CD1c-positive myeloid dendritic cell (primary cell): Measurements from ENCODE around the gene VDAC2.

Experiments used
- DNase-seq: peaks from one replicate; pipeline ENCODE4 v3.0.0-alpha.2; 2016; ENCODE audit errors: extremely low spot score

The VDAC2 gene

DNA sequence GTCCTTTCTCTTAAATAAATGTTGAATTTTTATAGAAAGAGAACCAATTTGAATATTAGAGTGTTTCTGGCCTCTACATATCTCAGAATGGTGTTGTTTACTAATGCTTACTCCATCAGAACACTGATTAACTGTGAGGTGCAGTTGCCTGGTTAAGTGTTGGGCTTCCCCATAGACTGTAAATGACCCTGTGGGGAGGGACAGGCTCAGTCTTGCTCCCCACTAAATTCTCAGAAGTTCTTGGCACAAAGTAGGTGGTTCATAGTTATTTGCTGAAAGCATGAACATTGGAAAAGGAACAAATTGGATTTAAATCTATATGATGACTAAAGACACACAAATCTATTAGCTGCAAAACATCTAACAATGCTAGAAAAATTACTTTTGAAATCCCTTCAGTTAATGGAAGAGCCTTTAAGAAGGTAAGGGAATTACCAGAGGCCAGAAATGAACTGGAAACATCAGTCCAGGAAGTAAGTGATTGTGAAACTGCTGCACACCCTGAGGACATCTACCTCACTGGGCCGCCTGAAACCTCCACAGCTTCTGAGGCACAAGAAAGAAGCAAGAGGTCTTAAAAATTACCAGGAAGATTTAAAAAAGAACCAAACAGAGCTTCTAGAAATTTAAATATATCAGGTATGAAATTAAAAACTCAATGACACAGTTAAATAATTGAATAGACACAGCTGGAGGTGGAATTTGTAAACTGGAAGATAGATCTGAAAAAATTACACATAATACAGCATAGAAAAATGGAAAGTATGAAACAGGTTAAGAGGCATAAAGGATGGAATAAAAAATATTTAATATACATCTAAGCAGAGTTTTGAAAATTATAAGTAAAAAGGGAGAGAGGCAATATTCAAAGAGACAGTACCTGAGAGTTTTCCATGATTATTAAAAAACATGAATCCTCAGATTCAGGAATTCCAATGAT, 43.0 kb downstream of the VDAC2 start:
- DNase-seq, result no peak

DNA sequence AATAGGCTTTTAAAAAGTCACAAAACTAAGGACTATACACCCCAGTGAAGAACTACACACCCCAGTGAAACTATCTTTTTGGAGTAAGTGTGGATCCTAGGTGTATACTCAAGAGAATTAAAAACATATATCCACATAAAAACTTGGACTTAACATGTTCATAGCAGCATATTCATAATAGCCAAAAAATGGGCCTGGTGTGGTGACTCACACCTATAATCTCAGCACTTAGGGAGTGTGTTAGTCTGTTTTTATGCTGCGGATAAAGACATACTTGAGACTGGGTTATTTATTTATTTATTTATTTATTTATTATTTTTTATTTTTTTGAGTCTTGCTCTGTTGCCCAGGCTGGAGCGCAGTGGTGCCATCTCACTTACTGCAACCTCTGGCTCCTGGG, 44.1 kb downstream of the VDAC2 start:
- DNase-seq, result no peak

DNA sequence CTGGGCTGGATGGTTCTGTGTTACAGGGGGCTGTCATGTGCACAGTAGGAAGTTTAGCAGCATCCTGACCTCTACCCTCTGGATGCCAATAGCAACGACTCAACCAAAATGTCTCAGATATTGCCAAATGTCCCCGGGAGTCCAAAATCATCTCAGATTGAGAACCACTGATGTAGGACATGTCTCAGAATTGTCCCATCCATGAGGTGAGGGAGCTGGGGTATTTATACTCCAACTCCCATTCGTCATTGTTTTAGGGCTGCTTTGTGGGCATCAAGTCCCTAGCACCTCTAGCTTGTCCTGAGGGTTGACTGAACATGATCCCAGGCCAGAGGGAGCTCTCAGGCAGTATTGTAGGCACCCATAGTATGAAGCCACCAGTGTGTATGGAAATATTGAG, 50.4 kb downstream of the VDAC2 start:
- DNase-seq, result no peak

DNA sequence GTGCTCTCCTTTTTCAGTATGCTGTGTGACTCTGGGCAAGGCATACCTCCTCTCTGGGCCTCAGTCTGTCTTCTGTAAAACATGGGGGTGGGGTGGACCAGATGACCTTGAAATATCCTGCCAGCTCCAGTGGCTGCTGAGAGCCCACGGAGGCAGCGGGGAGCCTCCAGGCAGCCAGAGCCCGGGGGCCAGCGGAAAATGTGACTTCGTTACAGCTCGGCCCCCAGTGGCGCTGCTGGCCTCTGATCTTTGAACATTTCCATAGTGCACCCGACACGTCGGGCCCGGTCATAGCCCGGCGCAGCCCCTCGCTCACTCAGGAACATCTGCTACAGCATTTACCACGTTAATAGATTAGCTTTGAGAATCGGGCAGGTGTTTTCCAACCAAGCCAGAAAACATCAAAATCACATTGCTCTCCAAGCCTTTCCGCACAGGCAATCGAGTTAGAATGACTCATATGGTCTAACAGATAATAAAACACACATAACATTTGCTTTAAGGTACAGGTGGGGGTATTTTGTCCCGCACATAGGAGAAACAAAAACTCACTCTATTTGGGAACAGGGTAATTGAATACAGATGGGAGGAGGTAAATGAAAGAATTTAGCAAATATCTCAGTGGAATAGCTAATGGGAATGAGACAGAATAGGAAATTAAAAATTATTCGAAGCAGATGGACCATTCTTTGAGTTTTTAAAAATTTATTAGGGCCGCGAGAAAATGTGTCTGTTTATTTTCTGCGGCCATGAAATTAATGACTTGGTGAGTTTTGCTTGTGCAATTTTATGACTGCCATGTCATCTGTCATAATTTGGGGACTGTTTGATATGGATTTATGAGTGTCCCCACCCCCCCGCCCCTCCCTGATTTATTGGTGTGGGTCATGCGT, 51.5 kb downstream of the VDAC2 start:
- DNase-seq, result no peak

DNA sequence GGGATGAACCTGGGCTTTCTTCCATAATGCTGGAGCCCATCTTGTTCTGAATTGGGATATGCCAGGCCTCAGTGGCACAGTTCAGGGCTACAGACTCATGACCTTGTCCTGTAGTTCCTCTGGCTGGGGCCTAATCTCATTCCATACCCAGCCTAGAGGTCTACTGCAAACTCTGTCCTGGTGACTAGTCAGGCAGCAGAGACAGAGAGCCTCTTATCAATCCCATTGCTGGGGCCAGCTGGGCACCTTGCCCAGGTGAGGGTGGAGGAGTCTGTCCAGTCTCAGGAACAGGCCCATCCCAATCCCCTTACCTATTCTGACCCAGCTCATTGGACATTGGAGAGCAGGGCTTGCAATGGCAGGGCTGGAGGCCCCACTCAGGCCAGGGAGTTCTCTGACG, 53.2 kb downstream of the VDAC2 start:
- DNase-seq, result no peak

DNA sequence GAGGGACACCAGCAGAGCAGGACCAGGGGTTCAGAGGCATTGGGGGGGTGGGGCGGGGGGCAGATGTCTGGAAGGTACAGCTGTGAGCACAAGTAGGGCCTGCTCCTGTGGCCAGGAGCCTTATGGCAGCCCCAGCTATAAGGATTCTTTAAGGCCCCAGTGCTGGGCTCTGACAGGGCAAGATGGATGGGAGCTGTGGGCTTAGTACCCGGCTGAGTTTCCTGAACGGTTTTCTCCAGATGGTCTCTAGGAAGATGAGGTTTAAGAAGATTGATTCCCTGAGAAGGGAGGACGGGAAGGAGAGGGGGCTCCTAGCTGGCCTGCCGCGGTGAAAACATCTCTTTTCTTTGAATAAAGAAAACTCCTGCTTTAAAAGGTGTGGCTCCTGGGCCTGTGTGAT, 55.3 kb downstream of the VDAC2 start:
- no peak for DNase-seq

DNA sequence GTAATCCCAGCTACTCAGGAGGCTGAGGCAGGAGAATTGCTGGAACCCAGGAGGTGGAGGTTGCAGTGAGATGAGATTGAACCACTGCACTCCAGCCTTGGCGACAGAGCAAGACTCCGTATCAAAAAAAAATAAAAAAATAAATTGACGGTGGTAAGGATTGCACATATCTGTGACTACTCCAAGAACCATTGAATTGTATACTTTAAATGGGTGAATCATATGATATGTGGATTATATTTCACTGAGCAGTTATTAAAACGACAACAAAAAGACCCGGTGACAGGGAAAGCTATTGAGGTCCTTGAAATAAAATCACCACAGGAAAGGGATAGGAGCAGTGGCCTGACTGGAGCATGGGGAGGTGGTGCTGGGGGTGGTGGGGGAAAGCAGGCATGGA, 56.3 kb downstream of the VDAC2 start:
- no peak for DNase-seq

DNA sequence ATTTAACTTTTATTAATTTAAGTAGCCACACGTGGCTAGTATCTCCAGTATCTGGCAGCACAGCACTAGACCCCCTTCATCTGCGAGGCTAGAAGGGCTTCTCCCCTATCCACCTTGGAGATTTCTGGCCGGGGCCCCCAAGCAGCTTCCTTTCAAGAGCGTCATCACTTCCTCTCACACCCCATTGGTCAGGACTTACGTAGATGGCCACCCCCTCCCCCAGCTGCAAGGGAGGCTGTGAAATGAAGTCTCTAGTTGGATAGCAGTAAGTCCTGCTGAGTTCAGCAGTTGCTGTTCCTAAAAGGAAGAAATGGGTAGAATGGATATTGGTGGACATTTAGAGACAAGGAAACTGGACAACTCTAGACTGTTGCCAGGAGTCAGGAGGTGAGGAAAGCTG, 59.0 kb downstream of the VDAC2 start:
- no peak for DNase-seq

DNA sequence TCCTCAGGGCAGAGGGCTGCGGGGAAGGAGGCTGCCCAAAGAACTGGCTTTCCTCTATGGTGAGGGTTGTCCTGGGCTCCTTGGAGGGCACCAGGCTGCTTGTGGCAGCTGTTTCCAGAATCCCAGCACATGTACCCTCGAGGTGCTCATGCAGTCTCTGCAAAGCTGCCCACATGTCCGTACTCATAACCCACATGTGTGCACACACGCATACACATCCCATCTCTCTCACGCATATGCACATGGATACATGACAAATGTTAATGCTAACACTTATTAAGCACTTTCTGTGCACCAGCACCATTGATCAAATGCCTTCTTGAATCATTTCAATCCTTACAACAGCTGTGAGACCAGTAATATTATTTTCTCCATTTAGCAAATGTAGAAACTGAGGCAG, 61.5 kb downstream of the VDAC2 start:
- no peak for DNase-seq

DNA sequence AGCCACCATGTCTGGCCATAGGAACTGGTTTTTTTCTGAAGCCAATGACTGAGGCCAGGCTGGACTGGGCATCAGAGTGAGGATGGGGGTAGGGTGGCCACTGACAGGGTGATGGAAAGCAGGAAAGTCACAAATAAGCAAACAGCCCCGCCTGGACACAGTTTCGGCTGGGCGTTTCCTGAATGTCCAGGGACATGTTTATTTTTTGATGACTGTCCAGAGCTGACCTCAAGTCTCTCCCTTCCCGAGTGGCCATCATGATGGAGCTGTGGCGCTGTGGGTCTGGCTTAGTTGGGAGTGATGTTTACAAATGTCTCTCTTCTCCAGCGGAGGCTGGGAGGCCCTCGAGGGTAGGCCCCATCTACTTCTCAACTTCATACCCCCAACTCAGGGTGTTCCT, 62.3 kb downstream of the VDAC2 start:
- no peak for DNase-seq

DNA sequence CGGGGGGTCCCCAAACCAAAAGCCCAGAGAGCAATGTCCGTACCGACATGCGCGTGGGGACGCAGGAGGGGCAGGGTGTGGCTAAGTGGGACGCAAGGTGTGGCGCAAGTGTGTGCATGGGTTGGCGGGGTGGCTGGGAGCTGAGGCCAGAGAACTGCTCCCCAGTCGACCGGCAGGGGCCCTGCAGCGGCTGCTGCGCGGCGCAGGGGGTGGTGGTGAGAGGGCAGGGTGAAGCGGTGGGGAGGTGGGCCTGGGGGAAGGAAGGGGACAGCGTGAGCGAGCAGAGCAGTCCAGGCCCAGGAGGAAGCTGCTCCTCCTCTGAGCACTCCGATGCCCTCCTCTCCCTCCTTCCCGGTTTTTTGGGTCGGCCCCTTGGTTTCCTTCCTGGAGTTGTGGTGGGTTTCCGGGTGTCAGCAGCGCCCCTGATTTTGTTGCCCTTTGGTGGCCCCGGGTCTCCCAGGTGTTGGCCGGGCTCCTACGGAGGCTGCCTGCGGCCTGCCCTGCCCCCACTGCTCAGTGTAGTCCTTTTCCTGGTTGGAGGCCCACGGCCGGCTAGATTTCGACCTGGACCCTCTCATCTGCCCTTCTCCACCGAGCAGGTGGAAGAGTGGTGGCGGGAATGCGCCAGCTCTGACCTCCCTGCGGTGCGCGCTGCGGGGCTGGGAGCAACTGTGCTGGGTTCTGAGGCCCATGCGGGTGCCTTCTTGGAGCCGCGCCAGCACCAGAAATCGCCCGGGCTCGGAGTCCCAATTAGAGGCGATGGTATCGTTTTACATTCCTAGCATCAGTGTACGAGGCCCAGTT, 65.7 kb downstream of the VDAC2 start:
- DNase-seq, result no peak

DNA sequence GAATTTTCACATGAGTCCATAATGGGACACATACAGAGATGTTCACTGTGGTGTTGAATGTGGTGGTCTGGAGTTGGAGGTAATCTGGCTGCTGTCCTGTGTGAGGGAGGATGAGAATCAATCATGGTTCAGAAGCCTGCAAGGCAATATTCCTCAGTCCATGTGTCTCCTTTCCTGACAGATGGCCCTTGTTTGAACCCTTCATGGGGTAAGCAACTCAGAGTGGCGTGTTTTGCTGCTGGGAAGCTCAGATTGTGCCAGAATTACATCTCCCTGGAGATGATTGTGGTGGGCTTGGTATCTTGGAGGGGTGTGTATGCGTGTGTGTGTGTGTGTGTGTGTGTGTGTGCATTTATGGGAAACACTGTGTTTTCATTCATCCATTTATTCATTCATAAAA, 69.6 kb downstream of the VDAC2 start:
- DNase-seq, result no peak
